Measurements from ENCODE around the gene B3GNT3. TPM values are rescaled to one million over a fixed set of nuclear protein-coding genes. Genes with fewer than 3 reads are reported as not detected.

B3GNT3 gene
- total and polyA plus RNA-seq, 9 of the 15 experiments (the other 6 are each of a cell fraction or from before 2014, with no cell fraction given): 0.06 to 0.11 (median 0.07) TPM; not detected in 6

DNA sequence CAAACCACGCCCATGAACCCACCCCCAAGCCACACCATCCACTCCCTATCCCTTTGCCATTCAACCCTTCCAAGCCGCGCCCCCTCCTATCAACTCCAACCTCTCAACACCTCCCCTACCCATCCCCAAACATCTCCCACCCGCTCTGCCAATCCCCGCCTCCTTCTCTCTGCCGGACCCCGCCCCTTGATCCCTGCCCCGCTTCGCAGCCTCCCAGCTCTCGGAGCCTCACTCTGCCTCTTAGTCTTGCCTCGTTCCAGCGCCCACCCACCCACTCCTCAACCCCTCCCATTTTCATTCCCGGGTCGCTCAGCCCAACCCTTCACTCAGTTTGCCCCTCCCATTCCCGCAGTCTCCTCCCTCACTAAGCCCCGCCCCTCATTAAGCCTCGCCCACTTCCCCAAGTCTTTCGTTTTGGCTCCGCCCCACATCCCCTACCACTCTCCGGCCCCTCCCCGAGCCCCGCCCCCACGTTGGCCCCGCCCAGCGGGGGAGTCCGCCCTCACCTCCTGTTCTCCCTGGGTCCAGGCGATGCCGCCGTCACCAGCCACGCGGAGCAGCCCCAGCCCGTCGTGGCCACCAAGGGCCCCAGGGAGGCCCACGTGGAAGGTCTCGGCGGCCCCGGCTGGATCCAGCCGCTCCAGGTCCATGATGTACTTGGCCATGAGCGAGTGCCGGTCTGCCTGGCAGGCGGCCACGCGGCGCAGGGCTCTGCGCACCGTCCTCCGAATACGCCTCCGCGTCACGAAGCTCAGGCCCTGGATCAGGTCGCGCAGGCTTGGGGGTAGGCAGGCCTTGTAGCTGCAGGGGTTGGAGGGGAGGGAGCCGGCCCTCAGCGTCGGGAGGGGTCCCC, 47.1 kb downstream of the B3GNT3 start (continued):
- TF ChIP-seq JUN (IDR thresholded peaks at IDR 0.05; ENCODE audit: borderline replicate concordance, low read depth, low read length): no peak
- 0 out of 2 replicates have a peak, but pooled peaks have one; percentile 30 for TF ChIP-seq JUN (CRISPR knock-in tag; IDR thresholded peaks at IDR 0.05; ENCODE audit: borderline replicate concordance)
- no peak for TF ChIP-seq FUS (optimal IDR thresholded peaks at IDR 0.05; ENCODE audit: low read depth, low read length)
- TF ChIP-seq ESRRA (IDR thresholded peaks at IDR 0.05; ENCODE audit: borderline replicate concordance, low read depth): no peak
- TF ChIP-seq CBX5 (IDR thresholded peaks at IDR 0.05; ENCODE audit: borderline replicate concordance, low read depth): no peak
- TF ChIP-seq, protein P1, sequence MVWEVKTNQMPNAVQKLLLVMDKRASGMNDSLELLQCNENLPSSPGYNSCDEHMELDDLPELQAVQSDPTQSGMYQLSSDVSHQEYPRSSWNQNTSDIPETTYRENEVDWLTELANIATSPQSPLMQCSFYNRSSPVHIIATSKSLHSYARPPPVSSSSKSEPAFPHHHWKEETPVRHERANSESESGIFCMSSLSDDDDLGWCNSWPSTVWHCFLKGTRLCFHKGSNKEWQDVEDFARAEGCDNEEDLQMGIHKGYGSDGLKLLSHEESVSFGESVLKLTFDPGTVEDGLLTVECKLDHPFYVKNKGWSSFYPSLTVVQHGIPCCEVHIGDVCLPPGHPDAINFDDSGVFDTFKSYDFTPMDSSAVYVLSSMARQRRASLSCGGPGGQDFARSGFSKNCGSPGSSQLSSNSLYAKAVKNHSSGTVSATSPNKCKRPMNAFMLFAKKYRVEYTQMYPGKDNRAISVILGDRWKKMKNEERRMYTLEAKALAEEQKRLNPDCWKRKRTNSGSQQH (CRISPR knock-in tag; IDR thresholded peaks at IDR 0.05): 0 out of 2 replicates have a peak, but pooled peaks have one; percentile 43
- no peak for TF ChIP-seq ZBTB8A (IDR thresholded peaks at IDR 0.05; ENCODE audit: partially characterized antibody)
- TF ChIP-seq, protein P2, sequence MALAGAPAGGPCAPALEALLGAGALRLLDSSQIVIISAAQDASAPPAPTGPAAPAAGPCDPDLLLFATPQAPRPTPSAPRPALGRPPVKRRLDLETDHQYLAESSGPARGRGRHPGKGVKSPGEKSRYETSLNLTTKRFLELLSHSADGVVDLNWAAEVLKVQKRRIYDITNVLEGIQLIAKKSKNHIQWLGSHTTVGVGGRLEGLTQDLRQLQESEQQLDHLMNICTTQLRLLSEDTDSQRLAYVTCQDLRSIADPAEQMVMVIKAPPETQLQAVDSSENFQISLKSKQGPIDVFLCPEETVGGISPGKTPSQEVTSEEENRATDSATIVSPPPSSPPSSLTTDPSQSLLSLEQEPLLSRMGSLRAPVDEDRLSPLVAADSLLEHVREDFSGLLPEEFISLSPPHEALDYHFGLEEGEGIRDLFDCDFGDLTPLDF (CRISPR knock-in tag; IDR thresholded peaks at IDR 0.05): peak; percentile 29; the same call in 1 of the 2 replicates
- peak; percentile 28; the same call in 1 of the 2 replicates for TF ChIP-seq CEBPG (CRISPR knock-in tag; IDR thresholded peaks at IDR 0.05)
- no peak for TF ChIP-seq CEBPG (tag; conservative IDR thresholded peaks at IDR 0.05 in 1 of 2, IDR thresholded peaks at IDR 0.05 in 1 of 2)
- TF ChIP-seq, protein P3, sequence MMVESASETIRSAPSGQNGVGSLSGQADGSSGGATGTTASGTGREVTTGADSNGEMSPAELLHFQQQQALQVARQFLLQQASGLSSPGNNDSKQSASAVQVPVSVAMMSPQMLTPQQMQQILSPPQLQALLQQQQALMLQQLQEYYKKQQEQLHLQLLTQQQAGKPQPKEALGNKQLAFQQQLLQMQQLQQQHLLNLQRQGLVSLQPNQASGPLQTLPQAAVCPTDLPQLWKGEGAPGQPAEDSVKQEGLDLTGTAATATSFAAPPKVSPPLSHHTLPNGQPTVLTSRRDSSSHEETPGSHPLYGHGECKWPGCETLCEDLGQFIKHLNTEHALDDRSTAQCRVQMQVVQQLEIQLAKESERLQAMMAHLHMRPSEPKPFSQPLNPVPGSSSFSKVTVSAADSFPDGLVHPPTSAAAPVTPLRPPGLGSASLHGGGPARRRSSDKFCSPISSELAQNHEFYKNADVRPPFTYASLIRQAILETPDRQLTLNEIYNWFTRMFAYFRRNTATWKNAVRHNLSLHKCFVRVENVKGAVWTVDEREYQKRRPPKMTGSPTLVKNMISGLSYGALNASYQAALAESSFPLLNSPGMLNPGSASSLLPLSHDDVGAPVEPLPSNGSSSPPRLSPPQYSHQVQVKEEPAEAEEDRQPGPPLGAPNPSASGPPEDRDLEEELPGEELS (CRISPR knock-in tag; IDR thresholded peaks at IDR 0.05; ENCODE audit: borderline replicate concordance): peak; percentile 98
- no peak for TF ChIP-seq ASH1L (IDR thresholded peaks at IDR 0.05; ENCODE audit: borderline replicate concordance, low read depth, partially characterized antibody)
- TF ChIP-seq, protein P4, sequence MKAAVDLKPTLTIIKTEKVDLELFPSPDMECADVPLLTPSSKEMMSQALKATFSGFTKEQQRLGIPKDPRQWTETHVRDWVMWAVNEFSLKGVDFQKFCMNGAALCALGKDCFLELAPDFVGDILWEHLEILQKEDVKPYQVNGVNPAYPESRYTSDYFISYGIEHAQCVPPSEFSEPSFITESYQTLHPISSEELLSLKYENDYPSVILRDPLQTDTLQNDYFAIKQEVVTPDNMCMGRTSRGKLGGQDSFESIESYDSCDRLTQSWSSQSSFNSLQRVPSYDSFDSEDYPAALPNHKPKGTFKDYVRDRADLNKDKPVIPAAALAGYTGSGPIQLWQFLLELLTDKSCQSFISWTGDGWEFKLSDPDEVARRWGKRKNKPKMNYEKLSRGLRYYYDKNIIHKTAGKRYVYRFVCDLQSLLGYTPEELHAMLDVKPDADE (conservative IDR thresholded peaks at IDR 0.05; ENCODE audit: control insufficient read depth, low read depth, low read length): 0 out of 2 replicates have a peak, but pooled peaks have one; percentile 40
- peak; percentile 85 for TF ChIP-seq POLR2A (conservative IDR thresholded peaks at IDR 0.05)
- TF ChIP-seq, protein P5, sequence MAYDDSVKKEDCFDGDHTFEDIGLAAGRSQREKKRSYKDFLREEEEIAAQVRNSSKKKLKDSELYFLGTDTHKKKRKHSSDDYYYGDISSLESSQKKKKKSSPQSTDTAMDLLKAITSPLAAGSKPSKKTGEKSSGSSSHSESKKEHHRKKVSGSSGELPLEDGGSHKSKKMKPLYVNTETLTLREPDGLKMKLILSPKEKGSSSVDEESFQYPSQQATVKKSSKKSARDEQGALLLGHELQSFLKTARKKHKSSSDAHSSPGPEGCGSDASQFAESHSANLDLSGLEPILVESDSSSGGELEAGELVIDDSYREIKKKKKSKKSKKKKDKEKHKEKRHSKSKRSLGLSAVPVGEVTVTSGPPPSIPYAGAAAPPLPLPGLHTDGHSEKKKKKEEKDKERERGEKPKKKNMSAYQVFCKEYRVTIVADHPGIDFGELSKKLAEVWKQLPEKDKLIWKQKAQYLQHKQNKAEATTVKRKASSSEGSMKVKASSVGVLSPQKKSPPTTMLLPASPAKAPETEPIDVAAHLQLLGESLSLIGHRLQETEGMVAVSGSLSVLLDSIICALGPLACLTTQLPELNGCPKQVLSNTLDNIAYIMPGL (CRISPR knock-in tag; IDR thresholded peaks at IDR 0.05): no peak
- peak; percentile 78 for TF ChIP-seq SPI1 (IDR thresholded peaks at IDR 0.05; ENCODE audit: borderline replicate concordance, low read depth, low read length)
- TF ChIP-seq EP300 (IDR thresholded peaks at IDR 0.05; ENCODE audit: low read length): no peak
- TF ChIP-seq SOX6 (IDR thresholded peaks at IDR 0.05): 0 out of 2 replicates have a peak, but pooled peaks have one; percentile 8
- peak; percentile 57 for TF ChIP-seq ZBTB17 (CRISPR knock-in tag; IDR thresholded peaks at IDR 0.05)
- TF ChIP-seq TBP (optimal IDR thresholded peaks at IDR 0.05; ENCODE audit: low read depth, low read length): no peak

Measured in K562 (cell line).